NCI-H2171 treated with DMSO at 0.1 percent for 48 hours (cell line): ENCODE data around the gene LPIN1.

Experiments used
- DNase-seq: peaks from one replicate; lab custom pipeline; 2025; lab: John Stamatoyannopoulos, UW

Gene LPIN1

DNA sequence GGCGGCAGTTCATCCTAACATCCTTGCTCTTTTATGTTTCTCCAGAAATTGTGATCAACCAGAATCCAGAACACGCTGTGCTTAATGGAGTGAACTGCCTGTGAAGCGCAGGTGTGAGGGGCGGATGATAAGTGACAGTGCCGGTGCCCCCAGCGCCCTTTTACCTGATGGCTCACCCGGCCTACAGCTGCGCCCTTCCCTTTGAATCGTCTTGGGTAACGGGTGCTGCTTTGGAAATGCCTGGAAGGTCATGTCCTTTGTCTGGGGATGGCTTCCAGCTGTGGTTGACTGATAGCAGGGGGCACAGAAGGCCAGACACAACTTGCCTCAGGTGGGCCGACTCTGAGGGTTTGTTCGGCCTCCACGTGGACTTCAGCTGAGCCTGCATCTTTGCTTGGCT is 119.4 kb downstream of the LPIN1 start:
- no peak for DNase-seq

- peak; percentile 46 for DNase-seq
These were observed 120.2 kb downstream of the LPIN1 start for GRCh38 chr2:11866358-11867335.

- no peak for DNase-seq
These were observed 121.5 kb downstream of the LPIN1 start for GRCh38 chr2:11867926-11868325.

- DNase-seq = no peak
These were observed 123.1 kb downstream of the LPIN1 start for GRCh38 chr2:11869391-11869991.

DNA sequence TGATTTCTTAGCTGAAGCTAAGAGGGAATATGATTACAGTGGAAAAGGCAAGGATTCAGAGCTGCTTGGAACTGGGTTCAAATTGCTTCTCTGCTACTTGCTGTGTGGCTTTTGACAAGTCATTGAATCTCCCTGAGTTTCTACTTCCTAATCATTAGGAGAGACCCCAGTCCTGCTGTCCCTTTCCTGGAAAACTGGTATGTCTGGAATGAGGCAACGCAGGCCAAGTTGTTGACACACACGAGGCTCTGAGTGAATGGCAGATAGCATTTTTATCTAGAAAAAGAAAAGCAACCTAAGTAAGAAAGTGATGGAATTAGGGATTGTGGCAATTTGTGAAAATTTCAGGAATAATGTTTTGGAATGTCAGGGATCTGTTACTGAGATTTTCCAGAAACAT is 123.6 kb downstream of the LPIN1 start:
- no peak for DNase-seq

GRCh38 chr2:11870584-11870983 is 124.2 kb downstream of the LPIN1 start:
- DNase-seq = no peak

GRCh38 chr2:11871421-11871820 is 125.0 kb downstream of the LPIN1 start:
- DNase-seq = no peak

- no peak for DNase-seq
These were observed 126.0 kb downstream of the LPIN1 start for GRCh38 chr2:11872247-11872947.

- no peak for DNase-seq
These were observed 126.5 kb downstream of the LPIN1 start for GRCh38 chr2:11872948-11873269.

DNA sequence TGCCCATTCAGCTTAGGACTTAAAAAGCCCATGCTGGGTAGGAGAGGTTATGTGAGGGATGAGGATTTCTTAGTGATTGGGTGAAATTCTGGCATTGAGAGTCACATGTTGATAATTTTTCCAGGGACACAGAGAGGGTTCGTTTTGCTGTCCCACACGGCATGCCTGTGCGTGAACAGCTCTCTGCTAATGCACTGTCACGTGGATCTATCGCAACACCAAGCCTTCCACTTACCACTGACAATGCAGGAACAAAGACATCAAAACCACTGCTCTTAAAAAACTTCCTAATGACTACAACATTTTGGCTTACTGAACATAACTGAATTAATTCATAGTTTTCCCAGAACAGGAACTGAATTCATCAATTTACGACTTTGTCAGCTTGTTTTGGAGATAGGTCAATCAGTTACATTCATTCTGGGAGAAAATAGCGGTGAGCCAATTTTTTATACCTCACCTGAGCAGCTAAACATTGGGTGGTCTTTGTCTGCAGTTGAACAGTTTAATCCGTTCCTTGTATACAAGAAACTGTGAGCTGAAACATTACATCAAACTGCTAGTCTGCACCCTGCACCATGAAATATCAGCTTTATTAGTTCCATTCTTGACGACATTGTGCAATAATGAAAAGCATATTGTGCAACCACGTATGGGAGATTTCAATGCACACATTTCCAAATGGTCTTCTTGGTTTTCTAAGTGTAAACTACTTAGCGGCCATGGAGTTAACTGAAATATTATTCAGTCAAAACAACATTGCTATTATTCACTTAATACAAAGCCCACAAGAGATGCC is 127.1 kb downstream of the LPIN1 start:
- no peak for DNase-seq

- no peak for DNase-seq
These were observed 128.4 kb downstream of the LPIN1 start for GRCh38 chr2:11874861-11875260.

DNA sequence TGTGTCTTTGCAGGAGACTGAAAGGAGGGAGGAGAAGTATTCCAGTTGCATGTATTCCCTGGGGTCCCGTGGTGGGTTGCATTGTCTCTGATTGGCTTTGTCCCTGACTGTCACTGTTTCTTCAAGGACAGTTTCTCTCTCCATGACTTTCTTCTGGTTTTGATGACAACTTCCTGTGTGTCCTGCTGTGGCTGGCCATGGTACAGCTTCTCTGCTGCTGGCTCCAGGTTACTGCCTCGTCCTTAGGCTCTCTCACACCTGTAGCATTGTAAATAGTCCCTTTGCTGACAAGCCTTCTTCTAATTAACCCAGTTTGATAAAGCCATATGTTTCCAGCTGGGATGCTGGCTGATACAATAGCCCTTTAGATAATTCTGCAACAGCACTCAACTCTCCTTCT is 129.0 kb downstream of the LPIN1 start:
- no peak for DNase-seq

GRCh38 chr2:11876436-11876835 is 130.0 kb downstream of the LPIN1 start:
- no peak for DNase-seq

- DNase-seq = no peak
These were observed 130.5 kb downstream of the LPIN1 start for GRCh38 chr2:11876889-11877288.
